IPS-11a (cell line): Measurements from ENCODE around the gene CD74.
"Not testable (repeated sequence)": the region's sequence is repeated elsewhere in the genome, so short reads cannot be mapped to it uniquely, and the experiment has no call there.

Experiments used
- H3K4me3 ChIP-seq: one replicate; pipeline ENCODE4 v1.5.1; 2013; ENCODE audit warnings: low read depth, low read length, control low read depth

Gene CD74

GRCh38 chr5:150412319-150413175 lies at the start of gene CD74:
Gene CD74, minus strand, starts transcription at chr5:150412910. Its CDS starts 161 bp downstream, at chr5:150412749.
- H3K4me3 ChIP-seq: peak within 1 kb of the TSS; percentile 25

- H3K4me3 ChIP-seq: no peak overlapping the region
Observed at GRCh38 chr5:150461231-150461630, 48.5 kb upstream of the CD74 start.

GRCh38 chr5:150460781-150461180 lies 48.1 kb upstream of the CD74 start:
- no peak overlapping the region for H3K4me3 ChIP-seq

- no peak overlapping the region for H3K4me3 ChIP-seq
Observed at GRCh38 chr5:150458802-150459557, 46.3 kb upstream of the CD74 start.

- H3K4me3 ChIP-seq: no peak overlapping the region
Observed at GRCh38 chr5:150457562-150458240, 45.0 kb upstream of the CD74 start.

GRCh38 chr5:150457121-150457520 lies 44.4 kb upstream of the CD74 start:
- no peak overlapping the region for H3K4me3 ChIP-seq

GRCh38 chr5:150454492-150455229 lies 42.0 kb upstream of the CD74 start:
- H3K4me3 ChIP-seq: no peak overlapping the region

GRCh38 chr5:150454027-150454426 lies 41.3 kb upstream of the CD74 start:
- H3K4me3 ChIP-seq: not testable (repeated sequence)

- no peak overlapping the region for H3K4me3 ChIP-seq
Observed at GRCh38 chr5:150452914-150453313, 40.2 kb upstream of the CD74 start.

- H3K4me3 ChIP-seq: no peak overlapping the region
Observed at GRCh38 chr5:150451594-150451993, 38.9 kb upstream of the CD74 start.

- peak within 1 kb of the TSS; percentile 100 for H3K4me3 ChIP-seq
Observed at GRCh38 chr5:150449517-150450339, 37.0 kb upstream of the CD74 start, which contains the start of gene RPS14. Gene RPS14, minus strand, starts transcription at chr5:150449739. Its CDS starts 2,006 bp downstream, at chr5:150447733.

- peak overlapping the region; percentile 100 for H3K4me3 ChIP-seq
Observed at GRCh38 chr5:150448952-150449516, 36.3 kb upstream of the CD74 start.

GRCh38 chr5:150448334-150448733 lies 35.6 kb upstream of the CD74 start:
- H3K4me3 ChIP-seq: peak overlapping the region; percentile 100

- no peak overlapping the region for H3K4me3 ChIP-seq
Observed at GRCh38 chr5:150447188-150447587, 34.5 kb upstream of the CD74 start.

GRCh38 chr5:150446583-150446982 lies 33.9 kb upstream of the CD74 start:
- no peak overlapping the region for H3K4me3 ChIP-seq

- H3K4me3 ChIP-seq: no peak overlapping the region
Observed at GRCh38 chr5:150446088-150446487, 33.4 kb upstream of the CD74 start.

GRCh38 chr5:150444770-150445169 lies 32.1 kb upstream of the CD74 start:
- no peak overlapping the region for H3K4me3 ChIP-seq

- no peak overlapping the region for H3K4me3 ChIP-seq
Observed at GRCh38 chr5:150443242-150444075, 30.7 kb upstream of the CD74 start.

- no peak overlapping the region for H3K4me3 ChIP-seq
Observed at GRCh38 chr5:150442699-150443080, 30.0 kb upstream of the CD74 start.
